Upper lobe of right lung (tissue), 1 donor: ENCODE measurements around the gene PDXDC1. TPM values are rescaled to one million over a fixed set of nuclear protein-coding genes. Genes with fewer than 3 reads are reported as not detected.
"Not testable (repeated sequence)": the region's sequence is repeated elsewhere in the genome, so short reads cannot be mapped to it uniquely, and the experiment has no call there.

Experiments
- ATAC-seq: fragments of 200-7000 bp; cut with Tn5 transposase; one replicate; pipeline ENCODE4 v1.9.1; 2020; ENCODE audit warnings: mild to moderate bottlenecking, moderate library complexity
- DNase-seq: peaks from one replicate; pipeline ENCODE4 v3.0.0-alpha.2; 2020
- H3K27ac ChIP-seq: fragments of 200-600 bp; one replicate; pipeline ENCODE4 v1.8.0; 2022
- H3K27me3 ChIP-seq: fragments of 200-600 bp; one replicate; pipeline ENCODE4 v1.8.0; 2022; ENCODE audit warnings: mild to moderate bottlenecking
- H3K36me3 ChIP-seq: fragments of 200-600 bp; one replicate; pipeline ENCODE4 v1.8.0; 2022
- H3K4me1 ChIP-seq: fragments of 200-600 bp; one replicate; pipeline ENCODE4 v1.8.0; 2022
- H3K4me3 ChIP-seq: fragments of 200-600 bp; one replicate; pipeline ENCODE4 v1.8.0; 2022; ENCODE audit warnings: mild to moderate bottlenecking
- H3K9me3 ChIP-seq: fragments of 200-600 bp; one replicate; pipeline ENCODE4 v1.8.0; 2022
- intact Hi-C: fragments of 100-400 bp; cut with DNase I; formaldehyde crosslinking; loops from one replicate; pipeline ENCODE4 v1.11.0; 2022
- total RNA-seq: library from RNA; stranded (reverse); fragmentation: NEBNext Ultra II Directional; extraction: Animal tissue kit (Norgen Biotek cat#: 25700); gene quantifications from one replicate; pipeline ENCODE4 v1.2.1, GENCODE V29; 2021
- TF ChIP-seq, protein P1 (sequence below): fragments of 200-600 bp; IDR thresholded peaks from one replicate; pipeline ENCODE4 v1.8.0; 2022; ENCODE audit warnings: antibody characterized with exemption
- donor health status: DM: no; HTN: yes; CAD: no; lungs with severe emphysema.

Gene PDXDC1
- total RNA-seq, 1 donor from 2014 or later = 100 TPM

GRCh38 chr16:15029749-15030148 lies 54.9 kb downstream of the PDXDC1 start:
- ATAC-seq, H3K27me3 ChIP-seq, H3K4me3 ChIP-seq, H3K4me1 ChIP-seq, H3K27ac ChIP-seq, intact Hi-C loops, H3K9me3 ChIP-seq: not testable (repeated sequence)
- DNase-seq = peak; percentile 55
- H3K36me3 ChIP-seq = peaks cover 92% of the 10 kb centered on the region

DNA sequence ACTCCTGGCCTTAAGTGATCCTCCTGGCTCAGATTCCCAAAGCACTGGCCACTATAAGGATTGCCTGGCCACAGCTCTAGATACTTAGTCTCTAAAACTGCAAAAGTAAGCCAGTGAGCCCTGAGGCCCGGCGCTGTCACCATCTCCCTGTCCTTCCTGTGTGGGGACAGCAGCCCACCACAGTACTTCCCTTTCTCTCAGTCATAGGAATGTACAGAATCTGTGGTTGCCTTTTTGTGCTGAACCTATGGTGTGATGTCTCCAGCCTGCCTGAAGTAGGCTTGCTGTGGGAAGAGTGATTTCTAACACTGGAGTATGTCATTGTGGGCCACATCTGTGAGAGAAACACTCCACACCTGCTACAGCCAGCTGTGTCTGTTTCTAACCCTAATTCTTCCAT lies 56.4 kb downstream of the PDXDC1 start:
- ATAC-seq = no peak
- H3K4me3 ChIP-seq = no peak overlapping the region
- DNase-seq = peak; percentile 28
- H3K36me3 ChIP-seq = peaks cover 93% of the 10 kb centered on the region
- no peaks in the 10 kb centered on the region for H3K27me3 ChIP-seq
- peaks cover 6% of the 10 kb centered on the region for H3K4me1 ChIP-seq
- no peak overlapping the region for H3K27ac ChIP-seq
- TF ChIP-seq, protein P1, sequence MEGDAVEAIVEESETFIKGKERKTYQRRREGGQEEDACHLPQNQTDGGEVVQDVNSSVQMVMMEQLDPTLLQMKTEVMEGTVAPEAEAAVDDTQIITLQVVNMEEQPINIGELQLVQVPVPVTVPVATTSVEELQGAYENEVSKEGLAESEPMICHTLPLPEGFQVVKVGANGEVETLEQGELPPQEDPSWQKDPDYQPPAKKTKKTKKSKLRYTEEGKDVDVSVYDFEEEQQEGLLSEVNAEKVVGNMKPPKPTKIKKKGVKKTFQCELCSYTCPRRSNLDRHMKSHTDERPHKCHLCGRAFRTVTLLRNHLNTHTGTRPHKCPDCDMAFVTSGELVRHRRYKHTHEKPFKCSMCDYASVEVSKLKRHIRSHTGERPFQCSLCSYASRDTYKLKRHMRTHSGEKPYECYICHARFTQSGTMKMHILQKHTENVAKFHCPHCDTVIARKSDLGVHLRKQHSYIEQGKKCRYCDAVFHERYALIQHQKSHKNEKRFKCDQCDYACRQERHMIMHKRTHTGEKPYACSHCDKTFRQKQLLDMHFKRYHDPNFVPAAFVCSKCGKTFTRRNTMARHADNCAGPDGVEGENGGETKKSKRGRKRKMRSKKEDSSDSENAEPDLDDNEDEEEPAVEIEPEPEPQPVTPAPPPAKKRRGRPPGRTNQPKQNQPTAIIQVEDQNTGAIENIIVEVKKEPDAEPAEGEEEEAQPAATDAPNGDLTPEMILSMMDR = no peak
- intact Hi-C loops = no loop called here
- no peaks in the 10 kb centered on the region for H3K9me3 ChIP-seq

DNA sequence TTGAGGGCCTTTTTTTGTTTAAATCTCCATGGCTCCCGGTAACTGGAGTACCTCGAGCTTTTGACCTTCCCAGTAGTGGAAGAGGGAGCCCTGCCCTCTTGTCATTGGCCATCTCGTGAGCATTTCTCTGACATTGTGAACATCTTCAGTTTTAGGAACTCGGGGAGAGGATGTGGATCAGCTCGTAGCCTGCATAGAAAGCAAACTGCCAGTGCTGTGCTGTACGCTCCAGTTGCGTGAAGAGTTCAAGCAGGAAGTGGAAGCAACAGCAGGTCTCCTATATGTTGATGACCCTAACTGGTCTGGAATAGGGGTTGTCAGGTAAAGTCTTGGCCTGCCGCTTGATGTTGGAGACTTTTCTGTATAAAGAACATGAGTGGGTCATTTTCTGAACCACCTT lies 56.8 kb downstream of the PDXDC1 start:
- ATAC-seq (no peak), DNase-seq (peak; percentile 13)
- Histone ChIP-seq H3K4me3 (no peak overlapping the region), H3K27me3 (no peaks in the 10 kb centered on the region), H3K4me1 (peaks cover 6% of the 10 kb centered on the region), H3K9me3 (no peaks in the 10 kb centered on the region), H3K36me3 (peaks cover 93% of the 10 kb centered on the region), H3K27ac (no peak overlapping the region)
- intact Hi-C loops = no loop called here
- TF ChIP-seq, protein P1 = no peak

DNA sequence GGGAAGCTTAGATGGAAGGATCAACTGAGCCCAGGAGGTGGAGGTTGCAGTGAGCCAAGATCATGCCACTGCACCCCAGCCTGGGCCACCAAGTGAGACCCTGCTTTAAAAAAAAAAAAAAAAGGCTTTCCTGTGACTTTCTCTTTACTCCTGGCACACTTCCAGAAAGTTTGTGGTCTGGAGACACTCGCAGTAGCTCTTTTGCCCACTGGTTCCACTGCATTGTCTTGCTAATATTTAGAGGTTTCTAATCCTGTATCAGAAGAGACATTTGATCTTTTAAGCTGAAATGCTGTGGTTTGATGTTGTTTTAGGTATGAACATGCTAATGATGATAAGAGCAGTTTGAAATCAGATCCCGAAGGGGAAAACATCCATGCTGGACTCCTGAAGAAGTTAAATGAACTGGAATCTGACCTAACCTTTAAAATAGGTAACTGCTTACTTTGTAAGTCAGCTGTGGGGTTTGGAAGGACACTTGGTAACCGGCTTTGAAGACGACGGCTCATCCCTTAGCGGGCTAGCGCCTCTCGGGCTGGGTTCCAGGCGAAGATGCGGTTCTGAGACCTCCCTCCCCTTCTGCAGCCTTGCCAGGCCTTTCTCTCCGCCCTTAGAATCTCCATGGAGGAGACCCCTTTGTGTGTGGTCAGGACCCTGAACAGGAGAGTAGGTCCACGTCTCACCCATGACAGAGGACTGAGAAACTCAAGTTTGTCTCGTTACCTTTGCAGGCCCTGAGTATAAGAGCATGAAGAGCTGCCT lies 57.9 kb downstream of the PDXDC1 start:
- intact Hi-C loops = no loop called here
- H3K36me3 ChIP-seq = peaks cover 95% of the 10 kb centered on the region
- H3K4me1 ChIP-seq = peaks cover 6% of the 10 kb centered on the region
- H3K27me3 ChIP-seq = no peaks in the 10 kb centered on the region
- no peaks in the 10 kb centered on the region for H3K9me3 ChIP-seq
- peak; percentile 33 for DNase-seq
- TF ChIP-seq, protein P1 = no peak
- H3K4me3 ChIP-seq = no peak overlapping the region
- no peak overlapping the region for H3K27ac ChIP-seq
- no peak for ATAC-seq

- Histone ChIP-seq H3K36me3 (peaks cover 97% of the 10 kb centered on the region), H3K4me1 (peaks cover 6% of the 10 kb centered on the region), H3K9me3 (no peaks in the 10 kb centered on the region), H3K27ac (no peak overlapping the region), H3K4me3 (no peak overlapping the region), H3K27me3 (no peaks in the 10 kb centered on the region)
- TF ChIP-seq, protein P1 = no peak
- DNase-seq = peak; percentile 21
- ATAC-seq = no peak
- intact Hi-C loops = no loop called here
Observed at GRCh38 chr16:15033309-15033707, 58.5 kb downstream of the PDXDC1 start.

GRCh38 chr16:15034266-15035162 lies 59.7 kb downstream of the PDXDC1 start:
- peaks cover 6% of the 10 kb centered on the region for H3K4me1 ChIP-seq
- H3K27ac ChIP-seq = peak overlapping the region; percentile 39
- no peaks in the 10 kb centered on the region for H3K27me3 ChIP-seq
- H3K4me3 ChIP-seq = no peak overlapping the region
- peaks cover 97% of the 10 kb centered on the region for H3K36me3 ChIP-seq
- DNase-seq (peak; percentile 58), ATAC-seq (peak; percentile 41)
- TF ChIP-seq, protein P1 = no peak
- no peaks in the 10 kb centered on the region for H3K9me3 ChIP-seq
- intact Hi-C loops = no loop called here
